ENCODE measurements around the gene RNF115.

RNF115 gene

GRCh38 chr1:145711213-145711651 lies 112.7 kb downstream of the RNF115 start:
- TF ChIP-seq, protein P1, sequence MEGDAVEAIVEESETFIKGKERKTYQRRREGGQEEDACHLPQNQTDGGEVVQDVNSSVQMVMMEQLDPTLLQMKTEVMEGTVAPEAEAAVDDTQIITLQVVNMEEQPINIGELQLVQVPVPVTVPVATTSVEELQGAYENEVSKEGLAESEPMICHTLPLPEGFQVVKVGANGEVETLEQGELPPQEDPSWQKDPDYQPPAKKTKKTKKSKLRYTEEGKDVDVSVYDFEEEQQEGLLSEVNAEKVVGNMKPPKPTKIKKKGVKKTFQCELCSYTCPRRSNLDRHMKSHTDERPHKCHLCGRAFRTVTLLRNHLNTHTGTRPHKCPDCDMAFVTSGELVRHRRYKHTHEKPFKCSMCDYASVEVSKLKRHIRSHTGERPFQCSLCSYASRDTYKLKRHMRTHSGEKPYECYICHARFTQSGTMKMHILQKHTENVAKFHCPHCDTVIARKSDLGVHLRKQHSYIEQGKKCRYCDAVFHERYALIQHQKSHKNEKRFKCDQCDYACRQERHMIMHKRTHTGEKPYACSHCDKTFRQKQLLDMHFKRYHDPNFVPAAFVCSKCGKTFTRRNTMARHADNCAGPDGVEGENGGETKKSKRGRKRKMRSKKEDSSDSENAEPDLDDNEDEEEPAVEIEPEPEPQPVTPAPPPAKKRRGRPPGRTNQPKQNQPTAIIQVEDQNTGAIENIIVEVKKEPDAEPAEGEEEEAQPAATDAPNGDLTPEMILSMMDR (IDR thresholded peaks at IDR 0.05; ENCODE audit: extremely low read depth, missing control alignments) = no peak
- no peak for DNase-seq (ENCODE audit: low spot score)

DNA sequence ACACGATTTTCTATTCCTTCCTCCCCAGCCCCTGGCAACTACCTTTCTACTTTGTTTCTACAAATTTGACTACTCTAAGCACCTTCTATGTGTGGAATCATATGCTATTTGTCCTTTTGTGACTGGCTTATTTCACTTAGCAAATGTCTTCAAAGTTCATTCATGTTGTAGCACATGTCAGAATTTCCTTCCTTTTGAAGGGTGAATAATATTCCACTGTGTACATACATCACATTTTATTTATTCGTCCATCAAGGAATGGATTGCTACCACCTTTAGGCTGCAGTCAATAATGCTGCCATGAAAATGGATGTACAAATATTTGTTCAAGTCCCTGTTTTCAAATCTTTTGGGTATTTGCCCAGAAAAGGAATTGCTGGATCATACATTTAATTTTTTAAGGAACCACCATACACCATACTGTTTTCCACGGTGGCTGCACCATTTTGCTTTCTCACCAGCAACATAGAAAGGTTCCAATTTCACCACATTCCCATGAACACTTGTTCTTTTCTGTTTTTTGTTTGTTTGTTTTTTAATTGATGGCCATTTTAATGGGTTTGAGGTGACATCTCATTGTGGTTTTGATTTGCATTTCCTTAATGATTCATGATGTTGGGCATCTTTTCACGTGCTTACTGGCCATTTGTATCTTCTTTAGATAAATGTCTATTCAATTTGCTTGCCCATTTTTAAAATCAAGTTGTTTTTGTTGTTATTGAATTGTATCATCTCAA lies 113.4 kb downstream of the RNF115 start:
- TF ChIP-seq, protein P1 (IDR thresholded peaks at IDR 0.05; ENCODE audit: extremely low read depth, missing control alignments) = no peak

GRCh38 chr1:145708063-145708462 lies 115.8 kb downstream of the RNF115 start:
- TF ChIP-seq, protein P1 (IDR thresholded peaks at IDR 0.05; ENCODE audit: extremely low read depth, missing control alignments) = no peak
- DNase-seq (ENCODE audit: low spot score) = peak; percentile 39

More for the DNA sequence above, 113.4 kb downstream of the RNF115 start:
- no peak for DNase-seq (ENCODE audit: low spot score)

GRCh38 chr1:145707183-145707867 lies 116.6 kb downstream of the RNF115 start, which contains the start of gene PDZK1:
Gene PDZK1, minus strand, starts transcription at chr1:145707368. Its CDS starts 19,347 bp downstream, at chr1:145688021.
- TF ChIP-seq, protein P1 (IDR thresholded peaks at IDR 0.05; ENCODE audit: extremely low read depth, missing control alignments) = no peak

GRCh38 chr1:145706086-145706664 lies 117.7 kb downstream of the RNF115 start:
- DNase-seq (ENCODE audit: low spot score) = no peak
- TF ChIP-seq, protein P1 (IDR thresholded peaks at IDR 0.05; ENCODE audit: extremely low read depth, missing control alignments) = no peak

More at GRCh38 chr1:145707183-145707867, 116.6 kb downstream of the RNF115 start, which contains the start of gene PDZK1:
- DNase-seq (ENCODE audit: low spot score) = no peak

DNA sequence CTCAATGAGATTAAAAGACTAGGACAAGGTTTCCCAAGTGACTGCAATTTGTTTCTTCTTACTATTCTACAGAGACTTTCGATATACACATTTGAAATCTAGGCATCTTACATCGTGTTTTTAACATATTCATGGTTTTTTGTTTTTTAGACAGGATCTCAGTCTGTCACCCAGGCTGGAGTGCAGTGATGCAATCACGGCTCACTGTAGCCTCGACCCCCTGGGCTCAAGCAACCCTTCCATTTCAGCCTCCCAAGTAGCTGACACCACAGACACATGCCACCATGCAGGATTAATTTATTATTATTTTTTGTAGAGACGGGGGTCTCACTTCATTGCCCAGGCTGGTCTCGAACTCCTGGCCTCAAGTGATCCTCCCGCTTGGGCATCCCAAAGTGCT lies 118.3 kb downstream of the RNF115 start:
- DNase-seq (ENCODE audit: low spot score) = no peak
- TF ChIP-seq, protein P1 (IDR thresholded peaks at IDR 0.05; ENCODE audit: extremely low read depth, missing control alignments) = no peak

GRCh38 chr1:145702826-145703225 lies 121.1 kb downstream of the RNF115 start:
- TF ChIP-seq, protein P1 (IDR thresholded peaks at IDR 0.05; ENCODE audit: extremely low read depth, missing control alignments) = no peak
- no peak for DNase-seq (ENCODE audit: low spot score)
